Measurements from ENCODE around the gene MAN1A1.

GRCh38 chr6:119323931-119324330, 25.6 kb downstream of the MAN1A1 start:
- TF ChIP-seq CTCF (optimal IDR thresholded peaks at IDR 0.05 in 1 of 3, IDR thresholded peaks at IDR 0.05 in 1 of 3, conservative IDR thresholded peaks at IDR 0.05 in 1 of 3; ENCODE audit: extremely low read depth in 1 of 3, insufficient read depth in 2 of 3, low read length in 3 of 3) (no peak), EZH2 (IDR thresholded peaks at IDR 0.05; ENCODE audit: low read length) (no peak)

All from keratinocyte (primary cell).